ENCODE data around the gene IQGAP3. TPM values are rescaled to one million over a fixed set of nuclear protein-coding genes. Genes with fewer than 3 reads are reported as not detected.
A peak's percentile ranks its signal among the peaks of the same experiment; 100 is the strongest.

IQGAP3 gene
- total RNA-seq, 1 donor from 2014 or later, result 0.36 TPM

GRCh38 chr1:156577550-156577949, 5.2 kb upstream of the IQGAP3 start:
- Histone ChIP-seq H3K27ac (replicated peaks) (no peak overlapping the region), H3K4me3 (no peak overlapping the region), H3K27me3 (ENCODE audit: low read depth) (no peaks in the 10 kb centered on the region), H3K36me3 (no peaks in the 10 kb centered on the region), H3K4me1 (no peaks in the 10 kb centered on the region), H3K9me3 (replicated peaks) (no peaks in the 10 kb centered on the region)
- no peak for TF ChIP-seq CTCF (IDR thresholded peaks at IDR 0.05; ENCODE audit: borderline replicate concordance)
- DNase-seq, result no peak
- intact Hi-C loops (cut with micrococcal nuclease), result no loop called here

- no peak overlapping the region for H3K4me3 ChIP-seq
- no peaks in the 10 kb centered on the region for H3K9me3 ChIP-seq (replicated peaks)
- H3K27me3 ChIP-seq (ENCODE audit: low read depth), result no peaks in the 10 kb centered on the region
- DNase-seq, result no peak
- no peak overlapping the region for H3K27ac ChIP-seq (replicated peaks)
- no peak for TF ChIP-seq CTCF (IDR thresholded peaks at IDR 0.05; ENCODE audit: borderline replicate concordance)
- intact Hi-C loops (cut with micrococcal nuclease), result no loop called here
- H3K36me3 ChIP-seq, result no peaks in the 10 kb centered on the region
- peaks cover 14% of the 10 kb centered on the region for H3K4me1 ChIP-seq
Observed at GRCh38 chr1:156574039-156574633, 1.8 kb upstream of the IQGAP3 start.

- TF ChIP-seq CTCF (IDR thresholded peaks at IDR 0.05; ENCODE audit: borderline replicate concordance), result no peak
- no peak for DNase-seq
- H3K4me1 ChIP-seq, result peaks cover 14% of the 10 kb centered on the region
- H3K27me3 ChIP-seq (ENCODE audit: low read depth), result no peaks in the 10 kb centered on the region
- no peak overlapping the region for H3K27ac ChIP-seq (replicated peaks)
- no peaks in the 10 kb centered on the region for H3K9me3 ChIP-seq (replicated peaks)
- intact Hi-C loops (cut with micrococcal nuclease), result no loop called here
- peak overlapping the region; percentile 62 for H3K4me3 ChIP-seq
- H3K36me3 ChIP-seq, result no peaks in the 10 kb centered on the region
Observed at GRCh38 chr1:156572663-156573018, 276 bp upstream of the IQGAP3 start.

- no peaks in the 10 kb centered on the region for H3K27me3 ChIP-seq (ENCODE audit: low read depth)
- H3K9me3 ChIP-seq (replicated peaks), result no peaks in the 10 kb centered on the region
- DNase-seq, result no peak
- intact Hi-C loops (cut with micrococcal nuclease), result no loop called here
- peaks cover 14% of the 10 kb centered on the region for H3K4me1 ChIP-seq
- no peak for TF ChIP-seq CTCF (IDR thresholded peaks at IDR 0.05; ENCODE audit: borderline replicate concordance)
- peak overlapping the region; percentile 62 for H3K4me3 ChIP-seq
- no peak overlapping the region for H3K27ac ChIP-seq (replicated peaks)
- H3K36me3 ChIP-seq, result no peaks in the 10 kb centered on the region
Observed at GRCh38 chr1:156571261-156571852, 1.0 kb downstream of the IQGAP3 start.

- no peak overlapping the region for H3K4me3 ChIP-seq
- H3K27me3 ChIP-seq (ENCODE audit: low read depth), result no peaks in the 10 kb centered on the region
- TF ChIP-seq CTCF (IDR thresholded peaks at IDR 0.05; ENCODE audit: borderline replicate concordance), result no peak
- no peaks in the 10 kb centered on the region for H3K9me3 ChIP-seq (replicated peaks)
- H3K27ac ChIP-seq (replicated peaks), result no peak overlapping the region
- DNase-seq, result no peak
- peaks cover 4% of the 10 kb centered on the region for H3K4me1 ChIP-seq
- intact Hi-C loops (cut with micrococcal nuclease), result no loop called here
- H3K36me3 ChIP-seq, result no peaks in the 10 kb centered on the region
Observed at GRCh38 chr1:156566436-156566835, 5.9 kb downstream of the IQGAP3 start.

Data from left ventricle myocardium inferior (tissue), 1 donor.